ENCODE results near the gene SMAD3.

SMAD3 gene

GRCh38 chr15:67080900-67081431 is 15.6 kb downstream of the SMAD3 start:
- peak; percentile 10 for TF ChIP-seq CTCF (IDR thresholded peaks at IDR 0.05; ENCODE audit: extremely low read depth, missing control alignments)
- peak; percentile 70 for DNase-seq (ENCODE audit: low spot score)

DNA sequence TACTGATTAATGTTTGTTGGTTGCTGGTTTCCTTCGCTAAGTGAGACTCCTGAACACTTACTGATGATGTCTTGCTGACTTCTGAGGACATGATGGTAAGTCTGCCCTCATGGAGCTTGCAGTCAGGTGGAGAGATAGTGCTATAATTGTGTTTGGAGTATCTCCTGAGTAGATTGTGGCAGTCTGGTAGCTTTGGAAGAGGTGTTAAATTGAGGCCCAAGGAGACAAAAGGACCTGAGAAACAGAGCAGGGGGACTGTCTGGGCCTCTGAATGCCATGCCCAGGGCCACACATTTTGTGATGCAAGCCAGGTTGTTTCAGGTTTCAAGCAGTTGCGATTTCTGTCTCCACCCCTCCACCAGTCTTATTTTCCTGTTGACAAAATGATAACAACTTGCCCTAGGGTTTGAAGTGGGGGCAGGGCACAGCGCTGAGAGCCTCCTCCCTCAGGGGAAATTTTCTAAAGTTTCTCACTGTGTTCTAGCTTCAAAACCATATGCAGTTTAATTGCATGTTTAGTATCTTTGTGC is 16.7 kb downstream of the SMAD3 start:
- DNase-seq (ENCODE audit: low spot score): no peak

DNA sequence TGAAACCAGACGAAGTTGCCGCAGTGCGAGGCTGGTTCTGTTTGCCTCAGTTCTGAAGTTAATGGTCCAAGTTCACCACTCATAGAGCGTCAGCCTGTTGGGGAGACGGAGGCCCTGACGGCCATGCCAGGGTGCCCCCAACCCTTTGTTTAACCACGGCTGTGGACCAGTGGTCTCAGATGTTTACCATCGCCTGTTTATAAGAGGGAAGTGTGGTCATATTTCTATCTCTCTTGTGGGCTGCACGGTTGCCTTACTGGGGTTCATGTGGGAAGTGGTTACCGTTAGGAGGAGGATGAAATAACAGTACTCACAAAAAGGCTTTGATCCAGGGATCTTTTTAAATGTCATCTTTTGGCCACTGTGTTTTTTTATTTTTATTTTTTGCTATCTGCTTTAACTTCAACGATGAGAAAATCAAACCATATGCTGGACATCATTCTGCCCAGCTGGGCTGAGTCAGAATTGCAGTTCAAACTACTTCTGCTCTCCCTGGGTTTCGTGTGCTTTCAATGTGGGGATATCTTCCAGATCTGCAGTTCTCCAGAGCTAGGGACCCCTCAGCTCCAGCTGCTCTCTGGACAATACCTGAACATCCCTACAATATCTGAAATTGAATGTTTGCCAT is 17.8 kb downstream of the SMAD3 start:
- DNase-seq (ENCODE audit: low spot score): no peak
- TF ChIP-seq CTCF (IDR thresholded peaks at IDR 0.05; ENCODE audit: extremely low read depth, missing control alignments): no peak

More for the DNA sequence above, 16.7 kb downstream of the SMAD3 start:
- TF ChIP-seq CTCF (IDR thresholded peaks at IDR 0.05; ENCODE audit: extremely low read depth, missing control alignments): no peak

DNA sequence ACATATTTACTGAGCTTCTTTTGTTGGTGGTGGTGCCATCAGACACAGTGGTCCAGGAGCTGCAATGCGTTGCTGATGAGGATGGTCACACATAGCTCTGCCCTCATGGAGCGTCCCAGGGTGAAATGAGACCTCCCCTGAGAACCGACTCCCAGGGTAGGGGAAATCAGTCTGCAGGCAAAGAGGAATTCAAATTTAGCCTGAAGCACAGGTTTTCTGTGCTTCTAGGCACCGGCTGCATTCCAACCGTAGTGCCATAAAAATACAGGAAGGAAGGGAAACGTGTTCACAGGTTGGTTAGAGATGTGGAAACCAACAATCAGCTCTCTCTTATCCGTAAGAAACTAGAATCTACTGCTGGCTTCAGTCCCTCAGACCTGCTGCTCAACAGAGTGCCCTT is 19.2 kb downstream of the SMAD3 start:
- no peak for DNase-seq (ENCODE audit: low spot score)
- TF ChIP-seq CTCF (IDR thresholded peaks at IDR 0.05; ENCODE audit: extremely low read depth, missing control alignments): no peak

DNA sequence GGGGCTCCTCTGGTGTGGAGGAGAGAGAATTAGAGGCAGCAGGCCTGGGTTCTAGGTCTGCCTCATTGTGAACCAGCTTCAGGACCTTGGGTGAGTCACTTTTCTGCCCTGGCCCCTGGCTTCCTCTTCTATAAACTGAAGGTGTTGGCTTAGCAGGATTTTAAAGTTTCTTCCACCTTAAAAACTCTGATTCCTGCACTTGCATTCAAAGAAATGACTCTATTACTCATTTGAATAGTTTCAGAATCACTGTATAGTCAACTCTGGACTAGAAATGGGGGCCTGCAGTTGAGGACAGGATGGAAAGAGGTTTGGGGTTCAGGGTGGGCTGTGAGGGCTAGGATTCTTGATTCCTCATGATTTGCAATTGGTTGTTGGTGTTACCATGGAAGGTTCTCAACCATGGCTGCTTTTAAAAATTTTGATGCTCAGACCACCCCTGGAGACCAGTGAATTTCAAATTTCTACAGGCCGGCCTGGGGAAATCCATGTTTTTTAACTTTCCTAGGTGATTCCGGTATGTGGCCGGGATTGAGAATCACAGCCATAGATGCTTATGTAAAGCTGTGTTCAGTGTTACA is 19.9 kb downstream of the SMAD3 start:
- no peak for TF ChIP-seq CTCF (IDR thresholded peaks at IDR 0.05; ENCODE audit: extremely low read depth, missing control alignments)
- DNase-seq (ENCODE audit: low spot score): no peak

DNA sequence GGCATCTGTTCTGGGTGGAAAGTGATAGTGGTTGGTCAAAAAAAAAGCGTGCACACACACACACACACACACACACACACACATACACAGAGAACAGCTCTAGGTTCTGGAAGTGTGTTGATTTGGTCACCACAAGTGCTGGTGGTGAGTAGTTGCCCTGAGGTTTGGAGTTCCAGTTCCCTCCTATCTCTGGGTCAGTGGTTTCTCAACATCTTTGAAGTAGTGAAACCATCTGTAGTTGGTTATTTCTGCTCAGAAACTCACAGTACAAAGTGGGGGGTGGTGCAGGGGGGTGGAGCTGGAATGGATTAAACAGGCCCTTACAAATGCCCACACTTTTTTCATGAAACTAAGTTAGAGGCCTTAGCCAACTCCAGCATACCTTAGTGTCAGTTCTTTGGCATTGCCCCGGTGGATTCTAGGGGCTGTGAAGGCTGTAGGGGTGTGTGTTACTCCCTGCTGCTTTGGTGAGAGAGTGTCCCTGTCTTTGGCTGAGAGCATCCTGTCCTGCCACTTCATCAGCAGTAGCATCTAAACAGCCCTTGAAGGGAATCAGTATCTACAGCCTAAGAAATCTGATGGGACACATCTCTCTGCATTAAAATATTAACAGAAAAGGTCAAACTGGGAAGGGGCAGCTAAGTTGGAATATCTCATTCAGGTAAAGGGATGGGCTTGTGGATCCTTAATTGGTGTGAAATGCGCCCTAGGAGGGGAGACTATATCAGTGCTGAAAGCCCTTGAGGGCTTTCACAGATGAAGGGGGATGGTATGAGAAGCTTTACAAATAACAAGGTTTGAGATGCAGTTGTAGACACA is 20.6 kb downstream of the SMAD3 start:
- peak; percentile 57 for DNase-seq (ENCODE audit: low spot score)
- no peak for TF ChIP-seq CTCF (IDR thresholded peaks at IDR 0.05; ENCODE audit: extremely low read depth, missing control alignments)

- DNase-seq (ENCODE audit: low spot score): no peak
- no peak for TF ChIP-seq CTCF (IDR thresholded peaks at IDR 0.05; ENCODE audit: extremely low read depth, missing control alignments)
These were observed 21.2 kb downstream of the SMAD3 start for GRCh38 chr15:67086637-67086914.
